ENCODE measurements around the gene PHOX2A.
"Not testable (repeated sequence)": the region's sequence is repeated elsewhere in the genome, so short reads cannot be mapped to it uniquely, and the experiment has no call there.

PHOX2A gene

DNA sequence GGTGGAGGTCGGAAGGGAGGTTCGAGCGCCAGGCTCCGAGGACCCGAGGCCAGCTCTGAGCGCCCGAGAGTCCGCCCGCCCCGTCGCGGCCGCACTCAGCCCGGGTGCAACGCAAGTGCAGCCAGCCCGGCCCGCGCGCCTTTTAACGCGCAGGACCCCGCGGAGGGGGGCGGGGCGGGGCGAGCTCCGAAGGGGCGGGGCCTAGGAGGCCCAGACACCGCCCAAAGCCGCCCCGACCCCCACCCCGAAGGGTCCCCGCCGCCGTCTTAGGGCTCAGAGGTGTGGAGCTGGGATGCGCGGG, at the start of gene PHOX2A:
Gene PHOX2A, minus strand, starts transcription at position 117 of the 301 bp plus-strand sequence. CDS start 172 bp downstream, outside the sequence.
- DNase-seq (ENCODE audit: low spot score): no peak

DNA sequence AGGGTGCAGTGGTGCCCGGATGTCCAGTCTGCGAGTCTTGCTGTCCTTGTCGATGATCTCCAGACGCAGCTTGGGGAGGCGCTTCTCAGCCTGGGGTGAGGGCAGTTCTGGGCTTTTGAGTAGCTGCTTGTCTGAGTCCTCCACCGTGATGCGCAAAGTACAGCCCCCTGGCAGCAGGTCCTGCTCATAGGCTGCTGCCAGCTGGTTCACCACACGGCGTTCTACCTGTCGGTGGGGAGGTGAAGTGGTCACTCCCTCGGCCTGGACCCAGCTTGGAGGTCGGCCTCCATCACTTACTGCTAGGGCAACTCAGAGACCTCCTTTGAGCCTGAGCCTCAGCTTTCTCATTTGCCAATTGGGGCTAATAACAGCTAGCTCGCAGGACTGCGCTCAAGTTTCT, 49.4 kb upstream of the PHOX2A start:
- DNase-seq (ENCODE audit: low spot score): no peak

DNA sequence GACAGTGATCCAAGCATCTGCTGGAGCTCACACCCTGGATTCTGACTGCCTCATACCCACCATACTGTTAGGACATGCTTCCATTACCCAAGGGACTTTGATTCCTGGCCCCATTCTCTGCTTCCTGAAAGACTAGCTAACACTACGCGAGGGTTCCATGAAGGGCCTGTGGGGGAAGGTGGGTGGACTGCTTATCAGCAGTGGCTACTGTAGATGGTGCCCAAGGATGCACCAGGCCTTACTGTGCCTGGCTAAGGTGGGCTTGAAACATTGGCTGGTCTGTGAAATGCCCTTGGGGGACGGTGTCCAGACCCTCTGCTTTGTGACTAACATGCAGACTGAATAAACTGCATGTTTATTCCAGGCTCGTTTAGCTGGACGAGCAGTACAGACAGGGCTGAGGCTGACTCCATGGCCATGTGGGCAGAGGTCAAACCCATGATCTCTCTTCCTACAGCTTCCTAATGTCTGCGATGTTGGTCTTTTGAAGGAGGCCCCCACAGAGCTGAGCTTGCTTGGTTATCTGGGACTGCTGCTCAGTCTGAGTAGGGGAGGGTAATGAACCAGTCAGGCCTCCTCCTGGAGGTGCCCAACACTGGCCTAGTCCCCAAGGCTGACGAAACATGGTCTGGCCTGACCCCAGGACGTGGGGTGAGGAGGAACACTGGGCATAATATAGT, 48.3 kb upstream of the PHOX2A start:
- no peak for DNase-seq (ENCODE audit: low spot score)

DNA sequence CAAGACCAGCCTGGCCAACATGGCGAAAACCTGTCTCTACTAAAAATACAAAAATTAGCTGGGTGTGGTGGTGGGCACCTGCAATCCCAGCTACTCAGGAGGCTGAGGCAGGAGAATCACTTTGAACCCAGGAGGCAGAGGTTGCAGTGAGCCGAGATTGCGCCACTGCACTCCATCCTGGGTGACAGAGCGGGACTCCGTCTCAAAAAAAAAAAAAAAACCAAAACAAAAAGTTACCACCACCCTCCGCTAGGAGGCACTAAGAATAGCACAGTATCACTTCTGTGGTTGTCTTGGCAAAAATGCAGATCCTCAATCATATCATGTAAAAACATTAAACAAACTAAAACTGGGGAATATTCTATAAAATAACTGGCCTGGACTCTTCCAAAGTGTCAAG, 46.8 kb upstream of the PHOX2A start:
- peak; percentile 62 for DNase-seq (ENCODE audit: low spot score)

DNA sequence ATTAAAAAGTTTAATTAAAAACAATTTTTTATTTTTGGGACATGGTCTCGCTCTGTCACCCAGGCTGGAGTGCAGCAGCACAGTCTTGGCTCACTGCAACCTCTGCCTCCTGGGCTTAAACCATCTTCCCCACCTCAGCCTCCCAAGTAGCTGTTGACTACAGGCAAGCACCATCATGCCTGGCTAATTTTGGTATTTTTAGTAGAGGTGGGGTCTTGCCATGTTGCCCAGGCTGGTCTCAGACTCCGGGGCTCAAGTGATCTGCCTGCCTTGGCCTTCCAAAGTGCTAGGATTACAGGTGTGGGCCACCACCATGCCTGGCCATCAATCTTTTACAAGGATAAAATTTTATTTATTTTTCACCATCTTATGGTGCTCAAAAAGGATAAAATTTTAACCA, 43.3 kb upstream of the PHOX2A start:
- DNase-seq (ENCODE audit: low spot score): no peak

- DNase-seq (ENCODE audit: low spot score): no peak
These were observed 40.0 kb upstream of the PHOX2A start for GRCh38 chr11:72283947-72284346.

GRCh38 chr11:72280726-72281315, 36.8 kb upstream of the PHOX2A start:
- DNase-seq (ENCODE audit: low spot score): no peak

GRCh38 chr11:72280037-72280436, 36.1 kb upstream of the PHOX2A start:
- no peak for DNase-seq (ENCODE audit: low spot score)

- DNase-seq (ENCODE audit: low spot score): no peak
These were observed 34.9 kb upstream of the PHOX2A start for GRCh38 chr11:72278905-72279304.

DNA sequence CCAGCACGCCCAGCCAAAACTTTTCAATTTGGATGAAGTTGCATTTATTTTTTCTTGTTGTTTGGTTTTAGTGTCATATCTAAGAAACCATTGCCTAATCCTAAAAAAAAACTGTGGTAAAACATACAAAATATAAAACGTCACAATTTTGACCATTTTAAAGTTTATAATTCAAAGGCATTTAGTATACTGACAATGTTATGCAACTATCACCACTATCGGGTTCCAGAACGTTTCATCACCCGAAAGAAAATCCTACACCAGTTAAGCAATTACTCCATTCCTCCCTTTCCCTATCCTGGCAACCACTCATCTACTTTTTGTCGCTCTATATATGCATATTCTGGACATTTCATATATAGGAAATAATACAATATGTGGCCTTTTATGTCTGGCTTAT, 30.5 kb upstream of the PHOX2A start:
- DNase-seq (ENCODE audit: low spot score): no peak

DNA sequence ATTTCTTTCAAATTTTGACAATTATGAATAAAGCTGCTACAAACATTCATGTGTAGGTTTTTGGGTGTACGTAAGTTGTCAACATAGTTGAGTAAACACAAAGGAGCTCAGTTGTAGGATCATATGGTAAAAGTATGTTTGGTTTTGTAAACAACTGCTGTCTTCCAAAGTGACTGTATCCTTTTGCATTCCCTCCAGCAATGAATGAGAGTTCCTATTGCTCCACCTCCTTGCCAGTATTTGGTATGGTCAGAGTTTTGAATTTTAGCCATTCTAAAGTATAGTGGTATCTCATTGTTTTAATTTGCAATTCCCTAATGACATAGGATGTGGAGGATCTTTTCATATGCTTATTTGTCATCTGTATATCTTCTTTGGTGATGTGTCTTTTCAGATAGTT, 28.0 kb upstream of the PHOX2A start:
- no peak for DNase-seq (ENCODE audit: low spot score)

DNA sequence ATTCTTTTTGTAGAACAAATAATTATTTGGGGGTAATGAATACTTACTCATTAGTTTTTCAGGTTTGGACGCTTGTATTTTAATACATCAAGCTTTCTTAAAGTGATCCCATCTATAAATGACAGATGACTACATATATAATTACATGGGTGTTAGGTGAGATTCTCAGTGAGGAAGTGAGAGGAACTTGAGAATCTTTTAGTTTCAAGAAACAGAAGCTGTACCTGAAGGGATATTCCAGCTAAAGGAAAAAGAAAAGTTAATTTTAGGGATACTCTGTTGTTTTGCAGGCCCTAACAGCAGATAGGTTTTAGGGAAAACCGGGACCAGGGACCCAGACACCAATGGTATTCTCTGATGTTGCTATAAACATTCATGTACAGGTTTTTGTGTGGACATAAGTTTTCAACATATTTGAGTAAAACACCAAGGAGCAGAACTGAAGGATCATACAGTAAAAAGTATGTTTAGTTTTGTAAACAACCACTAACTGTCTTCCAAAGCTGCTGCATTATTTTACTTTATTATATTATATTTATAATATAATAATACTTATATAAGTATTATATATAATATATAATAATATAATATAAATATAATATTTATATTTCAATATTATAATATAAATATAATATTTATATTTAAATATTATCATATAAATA, 24.1 kb upstream of the PHOX2A start:
- no peak for DNase-seq (ENCODE audit: low spot score)

DNA sequence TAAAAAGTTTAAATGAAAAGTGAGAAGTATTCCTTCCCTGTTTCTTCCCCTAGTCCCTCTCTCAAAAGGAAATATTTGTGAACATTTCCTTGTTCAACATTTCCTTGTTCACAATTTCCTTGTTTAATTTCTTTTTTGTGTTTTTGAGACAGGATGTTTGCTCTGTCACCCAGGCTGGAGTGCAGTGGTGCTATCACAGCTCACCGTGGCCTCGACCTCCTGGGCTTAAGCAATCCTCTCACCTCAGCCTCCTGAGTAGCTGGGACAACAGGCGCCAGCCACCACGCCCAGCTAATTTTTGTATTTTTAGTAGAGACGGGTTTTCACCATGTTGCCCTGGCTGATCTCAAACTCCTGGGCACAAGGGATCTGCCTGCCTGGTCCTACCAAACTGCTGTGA, 23.0 kb upstream of the PHOX2A start:
- not testable (repeated sequence) for DNase-seq (ENCODE audit: low spot score)

- DNase-seq (ENCODE audit: low spot score): no peak
These were observed 22.0 kb upstream of the PHOX2A start for GRCh38 chr11:72265951-72266350.

DNA sequence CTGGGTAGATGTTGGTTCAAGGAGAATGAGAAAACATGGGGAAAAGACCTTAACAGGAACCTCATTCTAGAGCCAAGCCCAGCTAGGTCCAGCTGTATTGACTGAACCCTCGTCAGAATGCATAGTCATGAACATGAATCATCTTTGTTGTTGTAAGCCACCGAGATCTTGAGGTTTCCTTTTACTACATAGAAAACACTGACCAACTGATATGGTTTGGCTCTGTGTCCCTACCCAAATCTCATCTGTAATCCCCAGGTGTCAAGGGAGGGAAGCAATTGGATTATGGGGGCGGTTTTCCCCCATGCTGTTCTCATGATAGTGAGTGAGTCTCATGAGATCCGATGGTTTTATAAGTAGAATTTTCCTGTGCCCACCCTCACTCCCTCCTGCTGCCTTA, 19.4 kb upstream of the PHOX2A start:
- DNase-seq (ENCODE audit: low spot score): no peak

DNA sequence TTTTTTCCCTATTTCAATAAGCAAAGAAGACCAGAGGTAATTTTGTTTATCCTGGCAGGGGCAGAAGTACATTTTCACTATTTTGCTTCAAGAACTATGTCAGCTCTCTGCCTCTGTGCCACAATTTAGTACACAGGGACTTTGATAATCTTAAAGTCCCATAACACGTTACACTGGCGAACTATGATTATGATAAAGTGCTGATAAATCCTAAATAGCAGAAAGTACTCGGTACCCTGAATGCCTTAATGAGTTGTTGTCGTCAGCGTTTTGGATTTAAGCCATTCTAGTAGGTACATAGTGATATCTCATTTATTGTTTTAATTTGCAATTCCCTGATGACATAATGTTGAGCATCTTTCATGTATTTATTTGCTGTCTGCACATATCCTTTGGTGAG, 16.6 kb upstream of the PHOX2A start:
- DNase-seq (ENCODE audit: low spot score): no peak

DNA sequence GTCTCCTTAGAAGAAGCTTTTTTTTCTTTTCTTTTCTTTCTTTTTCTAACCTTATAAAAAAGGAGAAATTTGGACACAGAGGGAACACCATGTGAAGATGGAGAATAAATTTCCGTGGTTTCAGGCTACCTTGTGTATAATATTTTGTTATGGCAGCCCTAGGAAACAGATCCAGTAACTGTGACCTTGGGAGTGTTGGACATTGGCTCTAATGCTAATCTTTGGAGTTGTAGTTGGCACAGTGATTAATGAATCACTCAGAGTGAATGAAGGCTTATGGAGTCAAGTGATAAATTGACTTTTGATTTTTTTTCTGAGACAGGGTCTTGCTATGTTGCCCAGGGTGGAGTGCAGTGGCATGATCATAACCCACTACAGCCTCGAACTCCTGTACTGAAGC, 15.5 kb upstream of the PHOX2A start:
- DNase-seq (ENCODE audit: low spot score): no peak

GRCh38 chr11:72257570-72257969, 13.6 kb upstream of the PHOX2A start:
- no peak for DNase-seq (ENCODE audit: low spot score)

DNA sequence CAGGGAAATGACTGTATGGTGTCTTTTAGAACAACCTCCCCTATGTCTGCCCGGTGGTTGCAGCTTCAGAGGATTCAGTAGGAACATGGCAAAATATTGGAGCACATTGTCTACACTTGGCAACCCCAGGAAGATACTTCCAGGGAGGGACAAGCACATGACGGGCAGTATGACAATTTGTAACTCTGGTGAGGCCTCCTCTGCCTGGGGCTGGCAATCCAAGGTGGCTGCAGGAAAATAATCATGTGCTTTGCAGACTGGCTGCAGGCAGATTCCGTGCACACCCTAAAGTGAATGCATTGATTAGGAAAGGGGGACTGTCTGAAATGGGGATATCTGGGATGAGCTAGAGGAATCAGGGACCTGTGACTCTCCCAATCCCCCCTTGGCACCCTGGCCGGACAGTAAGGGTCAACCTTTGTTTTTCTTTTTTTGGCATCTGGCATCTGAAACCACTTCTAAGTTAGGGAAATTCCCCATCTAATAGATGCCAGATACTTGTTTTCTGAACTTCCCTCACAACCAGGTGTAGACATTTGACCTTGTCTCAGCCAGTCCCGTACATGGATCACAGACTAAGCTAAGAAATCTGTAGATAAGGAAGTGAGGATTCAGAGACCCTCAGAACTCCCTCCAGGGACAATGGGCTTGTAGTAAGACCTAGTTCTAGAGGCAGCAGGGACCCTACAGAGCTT, 10.5 kb upstream of the PHOX2A start:
- DNase-seq (ENCODE audit: low spot score): no peak

DNA sequence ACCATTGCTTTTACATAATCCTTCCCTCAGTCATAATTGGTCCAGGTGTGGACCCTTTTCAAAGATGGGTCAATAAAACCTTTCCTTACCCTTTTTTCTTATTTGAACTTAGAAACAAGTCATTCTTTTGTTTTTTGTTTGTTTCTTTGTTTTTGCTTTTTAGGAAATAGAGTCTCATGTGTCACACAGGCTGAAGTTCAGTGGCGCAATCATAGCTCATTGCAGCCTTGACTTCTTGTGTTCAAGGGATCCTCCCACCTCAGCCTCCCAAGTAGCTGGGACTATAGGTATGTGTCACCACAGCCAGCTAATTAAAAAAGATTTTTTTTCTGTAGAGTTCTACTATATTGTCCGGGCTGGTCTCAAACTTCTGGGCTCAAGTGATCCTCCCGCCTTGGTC, 9.4 kb upstream of the PHOX2A start:
- no peak for DNase-seq (ENCODE audit: low spot score)

DNA sequence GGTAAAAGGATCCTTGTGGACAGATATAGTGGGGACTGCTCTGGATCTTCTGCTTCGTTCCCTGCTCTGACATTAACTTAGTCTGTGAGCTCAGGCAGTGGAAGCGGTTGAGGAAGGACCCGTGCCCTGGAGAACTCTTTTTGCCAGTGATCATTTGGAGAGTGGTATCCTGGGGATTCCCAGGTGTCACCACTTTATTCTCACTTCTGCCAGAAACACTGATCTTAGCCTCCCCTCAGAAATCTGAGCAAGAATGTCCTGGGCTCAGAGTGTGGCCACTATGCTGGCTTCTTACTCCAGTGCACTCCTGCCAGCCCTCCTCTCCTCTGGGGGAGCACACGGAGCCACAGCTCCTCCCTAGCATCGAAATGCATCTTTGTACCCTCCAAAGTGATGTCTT, 7.6 kb upstream of the PHOX2A start:
- no peak for DNase-seq (ENCODE audit: low spot score)

DNA sequence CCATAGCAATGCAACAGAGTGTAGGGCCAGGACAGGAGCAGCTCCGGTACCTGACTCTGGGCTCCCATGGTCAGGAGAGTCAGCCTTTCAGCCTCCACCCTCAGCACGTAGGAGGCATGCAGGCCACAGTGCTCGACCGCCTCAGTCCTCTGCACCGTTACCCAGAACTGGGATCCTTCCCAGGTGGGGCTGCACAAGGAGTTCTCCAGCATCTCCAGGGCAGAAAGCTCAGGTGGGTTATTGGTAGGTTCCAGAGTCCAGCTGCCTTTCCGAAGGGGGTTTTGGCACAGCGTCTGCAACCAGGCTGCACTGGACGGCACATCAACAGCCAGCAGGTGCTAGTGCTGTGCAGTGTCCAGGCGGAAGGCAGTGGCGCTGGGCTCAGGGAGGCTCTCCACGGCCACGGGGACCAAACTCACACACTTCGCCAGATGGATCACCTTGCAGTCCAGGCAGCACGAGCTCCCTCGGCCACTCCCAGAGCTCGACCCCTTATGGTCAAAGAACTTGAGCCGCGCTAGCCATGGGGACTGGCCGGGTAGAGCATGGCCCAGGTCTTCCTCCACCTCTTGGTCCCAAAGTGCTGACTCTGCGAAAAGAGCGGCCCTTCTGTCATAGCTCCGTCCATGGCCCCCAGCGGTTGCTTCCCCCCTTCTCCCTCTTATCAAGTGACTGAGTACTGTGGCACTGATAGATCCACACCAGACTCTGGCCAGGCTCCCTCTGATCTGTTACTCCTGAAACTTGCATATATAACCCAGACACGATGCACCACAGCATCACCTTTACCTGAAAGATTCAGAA, 6.9 kb upstream of the PHOX2A start:
- no peak for DNase-seq (ENCODE audit: low spot score)

Measured in hematopoietic multipotent progenitor cell treated with erythropoietin and hydrocortisone succinate and interleukin-3 and kit ligand, for 15 days (in vitro differentiated cells).